AG09319 (cell line): ENCODE results near the gene CFAP210.

Experiments
- DNase-seq: peaks from one replicate; pipeline ENCODE4 v3.0.0-alpha.2; 2010; ENCODE audit warnings: low read depth; ENCODE audit errors: extremely low read depth
- TF ChIP-seq, protein P1 (sequence below): IDR thresholded peaks from 2 replicates; pipeline ENCODE4 v1.5.1; 2011; ENCODE audit warnings: low read depth, mild to moderate bottlenecking, inconsistent platforms, low read length, moderate library complexity

Gene CFAP210

GRCh38 chr2:169716938-169717690 is 22.9 kb upstream of the CFAP210 start:
- DNase-seq, result no peak

GRCh38 chr2:169716238-169716886 is 22.2 kb upstream of the CFAP210 start:
- peak; percentile 60 for DNase-seq
- TF ChIP-seq, protein P1, sequence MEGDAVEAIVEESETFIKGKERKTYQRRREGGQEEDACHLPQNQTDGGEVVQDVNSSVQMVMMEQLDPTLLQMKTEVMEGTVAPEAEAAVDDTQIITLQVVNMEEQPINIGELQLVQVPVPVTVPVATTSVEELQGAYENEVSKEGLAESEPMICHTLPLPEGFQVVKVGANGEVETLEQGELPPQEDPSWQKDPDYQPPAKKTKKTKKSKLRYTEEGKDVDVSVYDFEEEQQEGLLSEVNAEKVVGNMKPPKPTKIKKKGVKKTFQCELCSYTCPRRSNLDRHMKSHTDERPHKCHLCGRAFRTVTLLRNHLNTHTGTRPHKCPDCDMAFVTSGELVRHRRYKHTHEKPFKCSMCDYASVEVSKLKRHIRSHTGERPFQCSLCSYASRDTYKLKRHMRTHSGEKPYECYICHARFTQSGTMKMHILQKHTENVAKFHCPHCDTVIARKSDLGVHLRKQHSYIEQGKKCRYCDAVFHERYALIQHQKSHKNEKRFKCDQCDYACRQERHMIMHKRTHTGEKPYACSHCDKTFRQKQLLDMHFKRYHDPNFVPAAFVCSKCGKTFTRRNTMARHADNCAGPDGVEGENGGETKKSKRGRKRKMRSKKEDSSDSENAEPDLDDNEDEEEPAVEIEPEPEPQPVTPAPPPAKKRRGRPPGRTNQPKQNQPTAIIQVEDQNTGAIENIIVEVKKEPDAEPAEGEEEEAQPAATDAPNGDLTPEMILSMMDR, result no peak

More at GRCh38 chr2:169716938-169717690, 22.9 kb upstream of the CFAP210 start:
- TF ChIP-seq, protein P1, result no peak

- TF ChIP-seq, protein P1, result no peak
- DNase-seq, result no peak
These were observed 21.4 kb upstream of the CFAP210 start for GRCh38 chr2:169715379-169716237.

DNA sequence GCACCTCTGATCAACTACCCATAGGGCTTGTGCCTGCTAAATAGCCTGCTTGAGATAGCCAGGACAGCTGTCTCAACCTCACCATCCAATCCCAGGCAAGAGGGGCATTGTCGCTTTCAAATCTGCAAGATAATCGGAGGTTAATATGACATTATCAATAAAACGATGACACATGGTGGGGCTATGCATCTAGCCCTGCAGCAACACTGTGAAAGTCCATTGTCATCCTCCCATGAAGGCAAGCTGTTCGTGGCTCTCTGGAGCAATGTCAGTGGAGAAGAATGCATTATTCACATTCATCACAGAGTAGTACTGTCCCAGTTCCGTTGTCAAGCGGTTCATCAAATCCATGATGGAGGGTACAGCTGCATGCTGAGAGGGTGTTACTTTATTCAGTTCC is 20.5 kb upstream of the CFAP210 start:
- TF ChIP-seq, protein P1, result no peak
- no peak for DNase-seq

- TF ChIP-seq, protein P1, result no peak
- DNase-seq, result no peak
These were observed 19.1 kb upstream of the CFAP210 start for GRCh38 chr2:169713331-169713730.

- no peak for DNase-seq
- TF ChIP-seq, protein P1, result no peak
These were observed 18.6 kb upstream of the CFAP210 start for GRCh38 chr2:169712791-169713227.
